SK-N-MC (cell line): ENCODE results near the gene SOX6.

Experiments
- EZH2 ChIP-seq: fragments of 200-600 bp; sonication (generic); IDR thresholded peaks from one replicate; pipeline ENCODE4 v1.6.1; 2017; ENCODE audit warnings: antibody characterized with exemption
- FOXP2 ChIP-seq: optimal IDR thresholded peaks from 2 replicates; pipeline ENCODE3; 2011; ENCODE audit warnings: mild to moderate bottlenecking, moderate library complexity; ENCODE audit not compliant: insufficient read depth; ENCODE audit errors: extremely low read length, control extremely low read depth
- POLR2AphosphoS5 ChIP-seq: IDR thresholded peaks from 2 replicates; pipeline ENCODE4 v1.6.1; 2012; ENCODE audit warnings: mild to moderate bottlenecking, low read depth, low read length, borderline replicate concordance

GRCh38 chr11:16295592-16295991, 60.8 kb downstream of the SOX6 start:
- TF ChIP-seq POLR2AphosphoS5 (peak; percentile 60; the same call in 1 of the 2 replicates), EZH2 (no peak), FOXP2 (no peak)
